NCI-H2029 treated with DMSO at 0.1 percent for 48 hours (cell line): Measurements from ENCODE around the gene PDCD1LG2.
"Not testable (repeated sequence)": the region's sequence is repeated elsewhere in the genome, so short reads cannot be mapped to it uniquely, and the experiment has no call there.

Source experiments
- DNase-seq: peaks from one replicate; lab custom pipeline; 2025; lab: John Stamatoyannopoulos, UW

Gene PDCD1LG2

DNA sequence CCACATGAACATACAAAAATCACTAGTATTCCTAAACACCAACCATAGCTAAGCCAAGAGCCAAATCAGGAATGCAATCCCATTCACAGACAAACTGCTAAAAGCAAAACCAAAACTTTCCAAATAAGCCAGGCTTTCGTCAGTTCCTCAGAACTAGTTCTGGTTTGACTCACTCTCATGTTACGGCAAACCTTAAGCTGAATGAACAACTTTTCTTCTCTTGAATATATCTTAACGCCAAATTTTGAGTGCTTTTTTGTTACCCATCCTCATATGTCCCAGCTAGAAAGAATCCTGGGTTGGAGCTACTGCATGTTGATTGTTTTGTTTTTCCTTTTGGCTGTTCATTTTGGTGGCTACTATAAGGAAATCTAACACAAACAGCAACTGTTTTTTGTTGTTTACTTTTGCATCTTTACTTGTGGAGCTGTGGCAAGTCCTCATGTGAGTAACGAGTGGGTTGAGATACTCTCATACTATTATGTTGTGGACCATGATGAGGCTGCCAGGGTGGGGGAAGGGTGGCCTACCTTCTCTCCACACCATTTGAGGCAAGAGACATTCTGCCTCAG is at the start of gene PDCD1LG2:
Gene PDCD1LG2, plus strand, starts transcription at position 172 of the 572 bp plus-strand sequence. CDS start 12,016 bp downstream, outside the sequence.
- no peak for DNase-seq

- not testable (repeated sequence) for DNase-seq
Measured at GRCh38 chr9:5464831-5465330, 45.5 kb upstream of the PDCD1LG2 start.

DNA sequence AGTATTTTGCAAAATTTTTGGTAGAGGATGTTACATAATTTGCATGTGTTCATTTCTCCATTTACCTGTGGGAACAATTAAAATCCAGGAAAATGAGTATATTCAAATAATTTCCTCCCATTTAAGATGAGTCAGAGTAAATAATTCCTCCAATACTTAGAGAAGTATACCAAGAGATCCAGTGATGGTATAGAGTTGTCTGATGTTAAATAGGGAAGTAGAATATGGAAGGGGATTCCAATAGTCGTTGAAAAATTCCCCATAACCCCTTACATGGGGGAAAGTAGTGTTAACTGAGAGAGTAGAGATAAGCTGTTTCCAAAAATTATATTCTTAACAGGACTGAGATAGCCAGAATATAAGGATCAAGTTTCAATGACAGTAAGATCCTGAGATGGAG is 44.3 kb upstream of the PDCD1LG2 start:
- DNase-seq = no peak

DNA sequence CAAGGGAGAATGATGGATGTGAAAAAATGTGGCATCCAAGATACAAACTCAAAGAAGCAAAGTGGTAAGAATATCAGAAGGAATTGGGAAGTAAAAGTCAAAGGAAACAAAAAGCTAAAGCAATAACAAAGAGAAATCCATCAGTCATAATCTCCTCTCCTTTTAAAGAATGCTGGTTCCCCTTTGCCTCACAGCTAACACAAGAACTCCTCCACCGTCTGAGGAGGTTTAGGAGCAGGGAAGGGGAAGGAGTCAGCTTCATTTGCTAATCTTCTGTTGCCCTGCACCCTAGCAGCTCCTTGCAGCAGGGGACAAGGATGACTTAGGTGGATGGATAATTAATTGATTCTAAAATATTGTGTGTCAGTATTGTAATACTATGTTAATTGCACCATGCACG is 43.6 kb upstream of the PDCD1LG2 start:
- no peak for DNase-seq

GRCh38 chr9:5468850-5469249 is 41.5 kb upstream of the PDCD1LG2 start:
- DNase-seq = no peak

DNA sequence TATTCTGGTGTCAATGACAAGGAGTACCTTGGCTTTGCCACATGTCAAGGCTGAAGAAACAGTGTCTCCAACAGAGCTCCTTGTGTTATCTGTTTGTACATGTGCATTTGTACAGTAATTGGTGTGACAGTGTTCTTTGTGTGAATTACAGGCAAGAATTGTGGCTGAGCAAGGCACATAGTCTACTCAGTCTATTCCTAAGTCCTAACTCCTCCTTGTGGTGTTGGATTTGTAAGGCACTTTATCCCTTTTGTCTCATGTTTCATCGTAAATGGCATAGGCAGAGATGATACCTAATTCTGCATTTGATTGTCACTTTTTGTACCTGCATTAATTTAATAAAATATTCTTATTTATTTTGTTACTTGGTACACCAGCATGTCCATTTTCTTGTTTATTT is 40.2 kb upstream of the PDCD1LG2 start:
- DNase-seq = no peak

- no peak for DNase-seq
Measured at GRCh38 chr9:5470816-5471215, 39.5 kb upstream of the PDCD1LG2 start.

DNA sequence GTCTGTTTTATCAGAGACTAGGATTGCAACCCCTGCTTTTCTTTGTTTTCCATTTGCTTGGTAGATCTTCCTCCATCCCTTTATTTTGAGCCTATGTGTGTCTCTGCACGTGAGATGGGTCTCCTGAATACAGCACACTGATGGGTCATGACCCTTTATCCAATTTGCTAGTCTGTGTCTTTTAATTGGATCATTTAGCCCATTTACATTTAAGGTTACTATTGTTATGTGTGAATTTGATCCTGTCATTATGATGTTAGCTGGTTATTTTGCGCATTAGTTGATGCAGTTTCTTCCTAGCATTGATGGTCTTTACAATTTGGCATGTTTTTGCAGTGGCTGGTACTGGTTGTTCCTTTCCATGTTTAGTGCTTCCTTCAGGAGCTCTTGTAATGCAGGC is 34.7 kb upstream of the PDCD1LG2 start:
- DNase-seq = not testable (repeated sequence)

- no peak for DNase-seq
Measured at GRCh38 chr9:5478206-5478605, 32.1 kb upstream of the PDCD1LG2 start.

- DNase-seq = no peak
Measured at GRCh38 chr9:5479994-5480694, 30.2 kb upstream of the PDCD1LG2 start.

GRCh38 chr9:5480919-5481318 is 29.4 kb upstream of the PDCD1LG2 start:
- DNase-seq = no peak

- DNase-seq = no peak
Measured at GRCh38 chr9:5481322-5482040, 28.9 kb upstream of the PDCD1LG2 start.

DNA sequence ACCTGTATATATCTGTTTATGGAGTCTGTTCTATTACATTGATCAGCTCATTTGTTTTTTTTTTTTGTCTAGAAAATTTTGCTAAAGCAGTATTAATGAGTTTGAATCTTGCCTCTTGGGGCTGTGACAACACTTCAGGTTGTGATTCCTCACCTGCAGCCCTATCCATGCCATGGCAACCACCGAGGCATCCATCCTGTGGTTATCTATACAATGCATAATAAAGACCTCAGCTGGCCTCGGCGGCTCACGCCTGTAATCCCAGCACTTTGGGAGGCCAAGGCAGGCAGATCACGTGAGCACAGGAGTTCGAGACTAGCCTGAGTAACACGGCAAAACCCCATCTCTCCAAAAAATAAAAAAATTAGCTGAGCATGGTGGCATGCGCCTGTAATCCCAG is 28.1 kb upstream of the PDCD1LG2 start:
- no peak for DNase-seq

DNA sequence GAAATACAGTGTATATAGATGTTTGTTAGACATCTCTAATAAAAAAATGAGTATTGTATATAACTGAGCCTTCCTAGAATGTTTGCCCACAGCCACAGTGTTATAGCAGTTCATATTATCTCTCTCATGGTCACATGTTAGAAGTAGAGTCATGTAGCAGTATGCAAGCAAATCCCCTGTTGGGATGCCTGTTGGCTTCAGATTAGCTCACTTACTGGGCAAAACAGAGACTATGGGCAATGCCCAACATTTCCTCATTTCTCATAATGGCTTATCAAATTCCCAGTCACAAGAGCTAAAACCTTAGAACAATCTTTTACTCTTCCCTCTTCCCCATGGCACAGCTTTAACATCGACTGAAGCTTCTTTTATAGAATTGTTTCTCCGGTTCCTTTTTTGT is 27.0 kb upstream of the PDCD1LG2 start:
- DNase-seq = no peak

DNA sequence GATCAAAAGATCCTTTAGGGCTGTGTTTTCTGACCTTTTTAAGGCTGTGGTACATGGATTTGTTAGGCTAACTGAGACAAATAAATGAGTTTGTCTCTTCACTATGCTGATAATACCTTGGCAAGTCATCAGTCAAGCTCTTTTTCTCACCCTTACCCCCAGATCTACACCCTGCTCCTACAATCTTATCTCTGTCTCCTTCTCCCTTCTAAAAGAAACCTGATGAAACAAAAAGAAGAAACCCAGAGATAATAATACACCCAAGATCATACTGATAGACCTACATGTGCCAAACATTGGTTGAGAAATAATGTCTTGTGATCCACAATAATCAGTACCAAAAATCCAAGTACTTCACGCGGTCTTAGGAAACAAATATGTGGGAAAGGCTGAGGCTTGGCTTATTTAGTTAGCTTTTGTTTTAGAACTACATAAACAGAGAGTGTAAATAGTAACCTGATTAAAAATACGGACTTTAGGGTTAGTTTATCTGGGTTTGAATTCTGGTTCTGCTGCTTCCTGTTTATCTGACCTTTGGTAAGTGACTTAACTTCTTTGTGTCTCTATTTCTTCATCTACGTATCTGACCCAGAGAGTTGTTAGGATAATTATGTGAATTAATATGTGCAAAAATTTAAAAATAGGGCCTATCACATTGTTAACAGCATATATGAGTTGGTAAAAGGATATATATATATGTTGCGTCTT is 24.8 kb upstream of the PDCD1LG2 start:
- no peak for DNase-seq

DNA sequence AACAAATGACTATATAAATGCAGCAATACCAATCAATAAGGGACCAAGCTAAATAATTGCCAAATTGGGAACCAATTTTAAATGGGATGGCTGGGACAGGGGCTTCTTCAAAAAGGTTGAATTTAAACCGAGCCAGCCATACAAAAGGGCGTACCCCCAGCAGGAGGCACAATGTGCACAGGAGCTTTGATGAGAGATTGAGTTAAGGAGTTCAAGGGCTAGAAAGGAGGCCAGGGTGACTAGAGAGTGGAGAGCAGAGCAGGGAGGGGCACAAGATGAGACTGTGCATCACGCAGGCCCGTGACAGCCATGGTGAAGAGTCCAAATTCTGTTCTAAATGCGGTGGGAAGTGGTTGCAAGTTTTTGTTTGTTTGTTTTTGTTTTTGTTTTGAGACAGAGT is 23.3 kb upstream of the PDCD1LG2 start:
- DNase-seq = no peak

DNA sequence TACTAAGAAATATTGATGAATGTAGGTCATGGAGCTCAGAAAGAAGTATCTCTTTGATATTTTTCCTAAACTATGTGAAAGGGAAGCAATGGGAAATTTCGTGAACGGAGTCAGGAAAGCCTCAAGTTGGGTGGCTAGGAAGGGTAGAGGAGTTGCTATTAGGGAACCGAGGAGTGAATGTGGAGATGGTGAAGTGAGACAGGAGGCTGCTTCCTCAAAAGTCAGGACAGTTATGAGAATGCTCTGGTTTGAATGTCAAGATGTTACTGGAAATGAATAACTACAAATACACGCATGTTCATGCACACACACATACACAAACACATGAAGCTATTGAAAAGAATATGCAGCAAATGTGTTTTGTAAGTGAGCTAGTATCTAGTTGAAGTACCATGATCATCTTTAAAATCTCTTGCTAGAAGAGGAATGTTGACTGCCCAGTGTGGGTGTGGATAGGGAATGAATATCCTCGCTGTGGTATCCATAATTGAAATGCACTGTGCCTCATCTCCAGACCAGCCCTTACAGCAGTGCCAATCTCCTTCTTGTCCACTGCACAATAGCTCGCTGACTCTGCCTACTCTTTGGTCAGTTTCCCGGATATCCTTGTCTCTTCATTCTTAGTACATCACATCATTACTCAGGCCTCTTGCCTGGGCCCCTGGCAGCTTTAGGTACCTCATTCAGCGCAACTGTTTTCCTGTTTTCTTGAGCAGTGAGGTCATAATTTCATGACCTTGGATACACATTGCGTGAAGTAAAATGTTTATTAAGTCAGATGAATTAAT is 21.9 kb upstream of the PDCD1LG2 start:
- no peak for DNase-seq

GRCh38 chr9:5489630-5490490 is 20.5 kb upstream of the PDCD1LG2 start:
- no peak for DNase-seq

DNA sequence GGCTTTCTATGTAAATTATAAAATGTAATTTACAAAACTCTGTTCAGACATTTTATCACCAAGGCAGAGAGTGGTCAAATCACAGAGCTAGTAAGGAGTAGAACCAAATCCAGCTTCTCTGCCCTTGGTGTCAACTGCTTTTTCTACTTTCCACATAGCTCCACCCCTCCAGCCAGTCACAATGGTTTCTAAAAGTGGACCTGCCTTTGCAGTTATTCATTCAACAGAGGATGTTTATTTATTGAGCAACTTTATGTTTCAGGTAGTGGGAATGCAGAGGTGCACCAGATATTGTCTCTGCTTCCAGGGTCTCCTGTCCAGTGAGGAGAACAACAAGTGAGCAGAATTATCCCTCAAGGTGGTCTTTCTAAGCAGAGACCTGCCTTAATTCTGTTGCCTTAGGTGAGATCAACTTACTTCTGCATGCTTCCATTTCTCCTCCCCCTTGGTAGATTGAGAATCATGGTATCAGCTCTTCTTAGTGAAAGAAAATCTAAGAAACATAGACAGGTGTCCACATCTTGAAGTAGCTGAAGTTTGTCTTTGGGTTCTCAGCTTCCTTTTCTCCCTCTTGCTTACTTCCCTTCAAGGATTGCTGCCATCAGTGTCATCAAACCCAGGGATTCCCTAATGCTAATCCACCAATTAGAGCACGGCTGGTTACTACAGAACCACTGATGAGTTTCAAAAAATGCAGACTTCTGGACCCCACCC is 17.2 kb upstream of the PDCD1LG2 start:
- DNase-seq = no peak
